Vagina (tissue), 2 donors: ENCODE data around the gene SNRK.

Experiments
- CTCF ChIP-seq, 3 experiments: fragments of 450-650 bp in 2 of 3; fragments of 200-600 bp in 1 of 3; sonication (generic) in 1 of 3; IDR thresholded peaks; one replicate each; pipeline ENCODE4 v1.5.1; 2017 to 2019; ENCODE audit warnings: antibody characterized with exemption in 3 of 3, mild to moderate bottlenecking in 2 of 3, moderate library complexity in 2 of 3
- POLR2A ChIP-seq, 2 donors: fragments of 450-650 bp; IDR thresholded peaks; one replicate each; pipeline ENCODE4 v1.6.1; 2017; ENCODE audit warnings: antibody characterized with exemption in 2 of 2, mild to moderate bottlenecking in 2 of 2, moderate library complexity in 2 of 2

- TF ChIP-seq CTCF (IDR thresholded peaks at IDR 0.05) (no peak), POLR2A (IDR thresholded peaks at IDR 0.05) (no peak)
Measured at GRCh38 chr3:43334976-43335375, 48.6 kb downstream of the SNRK start.
